ENCODE data around the gene CEL. TPM values are rescaled to one million over a fixed set of nuclear protein-coding genes. Genes with fewer than 3 reads are reported as not detected.

CEL gene
- total RNA-seq, 4 donors from 2014 or later, result 0.75 TPM; not detected in 3

DNA sequence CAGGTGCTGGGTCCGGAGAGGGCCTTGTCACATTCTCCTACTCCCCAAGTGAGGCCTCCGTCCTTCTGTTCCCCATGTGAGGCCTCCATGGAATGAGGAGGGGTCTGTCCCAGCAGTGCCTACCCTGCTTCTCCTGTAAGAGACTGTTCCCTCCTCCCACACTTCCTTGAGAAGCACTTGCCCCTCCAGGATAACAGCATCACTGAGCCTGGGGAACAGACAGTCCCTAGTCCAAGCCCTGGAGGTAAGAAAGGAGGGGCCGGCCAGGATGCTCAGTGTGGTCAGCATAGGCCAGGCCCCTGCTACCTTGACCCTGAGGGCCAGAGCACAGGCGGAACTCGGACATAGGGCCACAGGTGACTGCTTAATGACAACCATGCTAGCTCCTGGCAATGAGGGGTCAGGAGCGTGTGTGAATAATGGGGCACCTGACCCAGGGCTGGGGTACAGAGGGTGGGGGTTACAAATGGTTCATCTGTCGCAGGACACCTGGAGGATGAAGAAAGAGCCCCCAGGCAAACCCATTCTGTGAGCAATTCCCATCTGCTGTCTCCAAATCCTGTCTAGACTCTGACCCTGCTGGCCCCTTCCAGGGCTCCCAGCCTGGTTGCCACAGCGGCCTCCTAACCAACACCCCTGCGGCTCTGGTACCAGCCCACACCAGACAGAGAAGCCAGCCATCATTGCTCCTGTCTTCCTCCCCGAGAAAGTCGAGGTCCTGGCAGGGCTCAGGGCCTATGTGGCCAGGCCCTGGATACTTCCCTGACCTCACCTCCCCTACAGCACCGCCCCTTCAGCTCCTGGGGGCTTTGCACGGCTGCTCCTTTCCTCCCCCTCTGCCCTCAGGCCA, 39.0 kb downstream of the CEL start:
- TF ChIP-seq, protein P1, sequence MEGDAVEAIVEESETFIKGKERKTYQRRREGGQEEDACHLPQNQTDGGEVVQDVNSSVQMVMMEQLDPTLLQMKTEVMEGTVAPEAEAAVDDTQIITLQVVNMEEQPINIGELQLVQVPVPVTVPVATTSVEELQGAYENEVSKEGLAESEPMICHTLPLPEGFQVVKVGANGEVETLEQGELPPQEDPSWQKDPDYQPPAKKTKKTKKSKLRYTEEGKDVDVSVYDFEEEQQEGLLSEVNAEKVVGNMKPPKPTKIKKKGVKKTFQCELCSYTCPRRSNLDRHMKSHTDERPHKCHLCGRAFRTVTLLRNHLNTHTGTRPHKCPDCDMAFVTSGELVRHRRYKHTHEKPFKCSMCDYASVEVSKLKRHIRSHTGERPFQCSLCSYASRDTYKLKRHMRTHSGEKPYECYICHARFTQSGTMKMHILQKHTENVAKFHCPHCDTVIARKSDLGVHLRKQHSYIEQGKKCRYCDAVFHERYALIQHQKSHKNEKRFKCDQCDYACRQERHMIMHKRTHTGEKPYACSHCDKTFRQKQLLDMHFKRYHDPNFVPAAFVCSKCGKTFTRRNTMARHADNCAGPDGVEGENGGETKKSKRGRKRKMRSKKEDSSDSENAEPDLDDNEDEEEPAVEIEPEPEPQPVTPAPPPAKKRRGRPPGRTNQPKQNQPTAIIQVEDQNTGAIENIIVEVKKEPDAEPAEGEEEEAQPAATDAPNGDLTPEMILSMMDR (IDR thresholded peaks at IDR 0.05; ENCODE audit: low read depth), result no peak

DNA sequence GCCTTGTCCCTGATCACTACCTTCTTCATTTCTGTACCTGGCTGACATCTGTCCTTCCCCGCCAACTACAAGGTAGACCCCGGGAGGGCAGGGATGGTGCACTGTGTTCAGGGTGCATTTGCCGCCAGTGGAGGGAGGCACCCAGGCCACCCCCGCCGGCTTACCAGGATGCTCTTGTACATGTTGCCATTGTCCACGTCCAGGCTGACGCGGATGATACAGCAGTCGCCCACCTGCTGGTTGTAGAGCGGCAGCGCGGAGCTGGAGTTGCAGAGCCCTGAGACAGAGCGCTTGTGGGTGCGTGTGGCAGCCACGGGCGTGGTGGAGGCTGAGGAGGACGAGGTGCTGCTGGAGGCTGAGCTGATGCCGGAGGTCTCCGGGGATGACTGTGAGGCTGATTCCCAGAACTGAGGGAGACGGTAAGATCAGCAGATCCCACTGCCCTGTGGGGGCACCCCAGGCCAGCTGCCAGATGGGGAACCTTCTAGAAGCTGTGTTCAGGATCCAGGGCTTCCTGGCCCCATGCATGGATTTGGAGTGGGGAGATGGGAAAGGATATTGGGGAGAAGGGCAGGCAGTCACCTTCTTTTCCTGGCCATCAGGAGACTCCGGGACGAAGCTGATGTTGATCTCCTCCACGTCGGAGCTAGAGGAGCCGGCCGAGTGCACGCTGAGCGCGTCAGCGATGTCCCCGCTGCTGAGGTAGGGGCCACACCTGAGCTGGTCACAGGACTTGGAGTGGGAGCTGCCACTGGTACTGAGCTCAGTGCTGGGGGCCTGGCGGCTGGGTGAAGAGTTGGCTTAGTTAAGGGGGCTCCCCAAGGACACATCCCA, 39.8 kb downstream of the CEL start:
- TF ChIP-seq, protein P1 (IDR thresholded peaks at IDR 0.05; ENCODE audit: low read depth), result no peak

DNA sequence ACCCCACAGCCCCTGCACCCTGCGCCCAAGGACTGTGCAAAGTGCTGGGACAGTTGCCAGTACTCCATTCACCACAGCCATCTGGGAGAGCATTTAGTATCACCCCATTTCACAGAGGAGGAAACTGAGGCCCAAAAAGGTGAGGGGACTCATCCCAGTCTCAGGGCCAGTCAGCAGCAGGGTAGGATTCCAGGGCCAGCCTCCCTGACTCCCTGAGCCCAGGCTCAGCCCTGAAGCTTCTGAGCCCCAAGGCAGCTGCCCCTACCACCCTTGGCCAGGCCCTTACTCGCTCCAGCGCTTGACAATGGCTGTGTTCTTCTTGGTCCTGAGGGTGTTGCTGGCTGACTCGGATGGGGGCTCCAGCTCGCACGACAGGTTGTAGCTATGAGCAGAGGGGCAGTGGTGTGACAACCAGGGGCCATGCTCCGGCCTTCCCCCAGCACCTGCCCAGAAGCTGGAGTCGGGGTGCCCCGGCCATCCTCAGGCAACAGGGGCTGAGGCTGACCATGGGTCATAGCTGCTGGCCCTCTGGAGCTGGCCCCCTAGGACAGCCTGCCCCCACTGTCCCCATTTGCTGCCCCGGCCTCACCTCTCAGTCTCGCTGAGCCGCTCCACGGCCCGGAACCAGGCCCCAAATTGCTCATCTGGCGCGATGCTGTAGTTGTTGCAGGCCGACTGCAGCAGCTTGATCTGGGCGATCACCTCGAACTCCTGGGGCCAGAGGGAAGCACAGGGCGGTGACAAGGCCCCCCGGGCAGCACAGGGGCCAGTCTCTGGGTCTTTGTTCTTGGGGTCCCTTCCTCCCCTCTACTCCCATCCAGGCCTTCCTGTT, 40.6 kb downstream of the CEL start:
- TF ChIP-seq, protein P1 (IDR thresholded peaks at IDR 0.05; ENCODE audit: low read depth), result no peak

DNA sequence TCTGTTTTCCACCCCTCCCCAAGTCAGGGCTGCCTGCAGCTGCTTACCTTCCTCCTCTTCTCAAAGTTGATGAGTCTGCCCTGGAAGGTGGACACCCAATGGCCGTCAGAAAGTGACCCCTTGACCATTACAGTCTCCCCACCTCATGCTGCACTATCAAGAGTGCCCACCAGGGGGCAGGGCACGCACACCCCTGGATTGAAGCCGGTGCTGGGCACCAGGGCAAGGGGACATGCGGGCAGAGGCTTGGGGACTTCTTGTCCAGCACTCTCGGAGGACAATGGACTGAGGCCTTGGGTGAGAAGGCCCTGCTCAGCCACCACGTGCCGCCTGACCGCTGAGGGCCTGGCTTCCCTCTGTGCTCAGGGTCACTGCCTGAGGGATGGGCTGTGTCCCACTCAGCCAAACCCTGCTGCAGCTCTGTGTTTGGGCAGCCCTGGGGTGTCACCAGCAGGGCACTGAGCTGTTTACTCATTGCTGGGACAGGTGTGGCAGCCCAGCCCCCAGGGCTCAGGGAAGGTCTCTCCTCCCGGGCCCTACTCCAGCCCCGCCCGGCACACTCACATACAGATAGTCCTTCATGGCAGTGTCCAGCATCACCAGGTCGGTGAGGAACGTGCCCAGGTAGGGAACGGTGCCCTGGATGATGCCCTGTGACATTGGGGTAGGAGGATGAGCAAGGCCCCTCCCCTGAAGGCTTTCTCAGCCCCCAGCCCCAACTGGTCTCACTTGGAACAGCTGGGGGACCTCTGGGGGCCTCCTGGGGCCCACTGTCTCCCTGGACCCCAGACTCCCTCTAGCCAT, 41.6 kb downstream of the CEL start:
- TF ChIP-seq, protein P1 (IDR thresholded peaks at IDR 0.05; ENCODE audit: low read depth), result no peak

DNA sequence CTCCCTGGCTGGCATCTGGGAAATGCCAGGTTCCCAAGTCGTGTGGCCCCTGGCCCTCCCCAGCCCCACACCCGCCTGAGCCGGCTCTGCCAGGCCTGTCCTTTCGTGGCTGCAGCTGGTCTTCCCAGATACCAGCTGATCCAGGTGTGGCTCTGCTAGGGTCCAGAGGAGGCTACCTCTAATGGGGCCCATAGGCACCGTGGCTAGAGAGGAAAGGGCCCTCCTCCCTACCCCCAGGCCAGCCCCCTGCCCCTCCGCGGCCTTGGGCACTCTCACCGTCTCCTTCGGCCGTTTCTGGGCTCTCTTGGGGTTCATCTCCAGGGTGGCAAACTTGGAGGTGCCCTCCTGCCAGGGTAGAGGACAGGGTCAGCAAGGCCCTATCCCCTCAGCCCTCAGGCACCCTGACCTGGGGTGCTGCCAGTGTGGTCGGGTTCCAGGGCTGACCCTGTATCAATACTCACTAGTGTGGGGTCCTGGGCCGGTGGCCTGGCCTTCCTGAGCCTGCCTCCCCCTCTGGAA, 42.3 kb downstream of the CEL start:
- TF ChIP-seq, protein P1 (IDR thresholded peaks at IDR 0.05; ENCODE audit: low read depth), result no peak

DNA sequence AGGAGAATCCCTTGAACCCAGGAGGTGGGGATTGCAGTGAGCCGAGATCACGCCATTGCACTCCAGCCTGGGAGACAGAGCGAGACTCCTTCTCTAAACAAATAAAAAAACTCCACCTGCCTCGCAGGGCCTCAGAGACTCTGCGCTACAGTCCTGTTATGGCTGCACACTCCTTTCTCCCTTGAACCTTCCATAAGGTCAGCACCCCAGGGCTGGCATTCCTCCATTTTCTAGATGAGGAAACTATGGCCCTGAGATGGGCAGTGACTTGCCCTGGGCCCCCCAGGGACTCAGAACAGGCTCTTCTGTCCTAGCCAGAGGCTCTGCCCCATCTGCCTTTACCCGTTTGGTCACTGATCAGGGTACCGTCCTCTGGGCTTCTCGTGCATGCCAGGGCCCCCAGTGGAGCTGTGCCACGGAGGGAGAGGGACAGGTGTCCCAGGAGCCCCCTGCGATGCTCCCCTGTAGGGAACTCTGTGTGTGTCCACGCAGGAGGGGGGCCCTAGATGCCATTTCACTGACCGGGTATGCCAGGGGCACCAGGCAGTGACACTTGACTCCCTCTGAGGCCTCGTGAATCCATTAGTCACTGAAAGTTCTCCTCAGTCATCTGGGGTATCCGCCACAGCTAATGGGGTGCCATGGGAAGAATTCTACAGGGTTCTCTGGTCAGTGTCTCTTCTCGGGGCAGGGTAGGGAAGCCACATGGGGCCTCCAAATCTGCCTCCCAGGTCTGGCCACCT, 43.1 kb downstream of the CEL start:
- TF ChIP-seq, protein P1 (IDR thresholded peaks at IDR 0.05; ENCODE audit: low read depth), result no peak
